Kidney (tissue), 14 donors: ENCODE results near the gene SKI. TPM values are rescaled to one million over a fixed set of nuclear protein-coding genes. Genes with fewer than 3 reads are reported as not detected.

Experiments used
- DNase-seq, 5 donors: peaks; one replicate each; pipeline ENCODE4 v3.0.0-alpha.2; 2013 to 2020
- FAIRE-seq: peaks from 2 replicates; lab custom pipeline; 2012; peaks lifted over from hg19 to GRCh38; lab: Jason Lieb, UNC
- H3K27ac ChIP-seq, 2 donors: one replicate each; pipeline ENCODE4 v1.7.0; 2013; ENCODE audit warnings: low read depth in 2 of 2, low read length in 2 of 2, inconsistent platforms in 1 of 2
- H3K27me3 ChIP-seq: one replicate; pipeline ENCODE4 v1.7.1; 2013; ENCODE audit warnings: low read length, inconsistent platforms; ENCODE audit not compliant: control insufficient read depth, insufficient read depth
- H3K36me3 ChIP-seq, 3 donors: one replicate each; pipeline versions ENCODE4 v1.7.0 to v1.7.1; 2013; ENCODE audit warnings: low read length in 3 of 3, control low read depth in 1 of 3, inconsistent platforms in 1 of 3; ENCODE audit not compliant: insufficient read depth in 3 of 3, control insufficient read depth in 2 of 3
- H3K4me1 ChIP-seq, 3 donors: one replicate each; pipeline versions ENCODE4 v1.7.0 to v1.7.1; 2013; ENCODE audit warnings: low read length in 3 of 3, inconsistent platforms in 1 of 3, low read depth in 1 of 3; ENCODE audit not compliant: control insufficient read depth in 2 of 3, insufficient read depth in 2 of 3
- H3K4me3 ChIP-seq, 3 donors: one replicate each; pipeline versions ENCODE4 v1.7.0 to v1.8.1; 2013; ENCODE audit warnings: low read length in 3 of 3, control low read depth in 1 of 3, inconsistent platforms in 1 of 3
- H3K9ac ChIP-seq, 3 donors: one replicate each; pipeline versions ENCODE4 v1.7.0 to v1.7.1; 2013; ENCODE audit warnings: low read length in 3 of 3, control low read depth in 1 of 3, inconsistent platforms in 1 of 3
- H3K9me3 ChIP-seq, 3 donors: one replicate each; pipeline versions ENCODE4 v1.7.0 to v1.7.1; 2013; ENCODE audit warnings: low read length in 3 of 3, control low read depth in 1 of 3, inconsistent platforms in 1 of 3; ENCODE audit not compliant: control insufficient read depth in 2 of 3, insufficient read depth in 1 of 3
- CTCF ChIP-seq: IDR thresholded peaks from 3 replicates; pipeline ENCODE4 v1.5.1; 2012; ENCODE audit warnings: mild to moderate bottlenecking, moderate library complexity, borderline replicate concordance; ENCODE audit not compliant: insufficient read depth; ENCODE audit errors: extremely low read depth
- intact Hi-C: fragments of 100-400 bp; cut with DNase I; formaldehyde crosslinking; loops from one replicate; pipeline ENCODE4 v1.11.1; 2022
- polyA plus RNA-seq: library from polyadenylated mRNA; stranded (reverse); fragments of 350-450 nt; fragmentation: Illumina TruSeq; extraction: RNeasy Lipid Tissue Mini Kit (QIAGEN cat#74804); gene quantifications from one replicate; pipeline ENCODE4 v1.2.3, GENCODE V29; 2014; ENCODE audit warnings: low read depth, low replicate concordance; ENCODE audit not compliant: insufficient read depth
- total RNA-seq: library from RNA; stranded (reverse); fragmentation: NEBNext Ultra II Directional; extraction: Animal tissue kit (Norgen Biotek cat#: 25700); gene quantifications from one replicate; pipeline ENCODE4 v1.2.1, GENCODE V29; 2021
- donor health status: control.
- donor health status: control.
- donor health status: control.
- donor health status: control.
- donor health status: control.
- donor health status: DM: yes; HTN: yes; CAD: no.
- donor health status: Normal renal cell carcinoma (clear cell type).

SKI gene
- total and polyA plus RNA-seq, 2 donors from 2014 or later = 9.2 to 78.6 TPM

GRCh38 chr1:2231532-2232254 lies 3.6 kb downstream of the SKI start:
- DNase-seq (peak; percentile 76 to 94 (median 88)), FAIRE-seq (no peak)
- Histone ChIP-seq H3K9me3 (no peaks in the 10 kb centered on the region), H3K9ac (peak overlapping the region in 2 of 3 donors; percentile 69 to 74), H3K4me1 (peaks cover 0 to 60% (median 30%) of the 10 kb centered on the region in 3 donors), H3K4me3 (peak overlapping the region; percentile 28 to 83 (median 75)), H3K36me3 (no peaks in the 10 kb centered on the region), H3K27ac (peak overlapping the region; percentile 32 to 94), H3K27me3 (no peaks in the 10 kb centered on the region)
- TF ChIP-seq CTCF = no peak
- intact Hi-C loops = no loop called here

- peak overlapping the region in 2 of 3 donors; percentile 37 to 74 for H3K9ac ChIP-seq
- peak overlapping the region in 2 of 3 donors; percentile 53 to 83 for H3K4me3 ChIP-seq
- no peaks in the 10 kb centered on the region for H3K36me3 ChIP-seq
- H3K9me3 ChIP-seq = no peaks in the 10 kb centered on the region
- no peak for TF ChIP-seq CTCF
- peak overlapping the region; percentile 32 to 94 for H3K27ac ChIP-seq
- intact Hi-C loops = no loop called here
- FAIRE-seq = no peak
- H3K4me1 ChIP-seq = peaks cover 0 to 64% (median 32%) of the 10 kb centered on the region in 3 donors
- no peaks in the 10 kb centered on the region for H3K27me3 ChIP-seq
- DNase-seq = peak in 1 of 5 donors; percentile 83
Observed at GRCh38 chr1:2232255-2232915, 4.3 kb downstream of the SKI start.

GRCh38 chr1:2232916-2233438 lies 4.9 kb downstream of the SKI start:
- Histone ChIP-seq H3K27me3 (no peaks in the 10 kb centered on the region), H3K27ac (peak overlapping the region in 1 of 2 donors; percentile 94), H3K4me3 (peak overlapping the region in 2 of 3 donors; percentile 53 to 83), H3K9me3 (no peaks in the 10 kb centered on the region), H3K9ac (peak overlapping the region in 2 of 3 donors; percentile 40 to 74), H3K4me1 (peaks cover 0 to 70% (median 38%) of the 10 kb centered on the region in 3 donors), H3K36me3 (no peaks in the 10 kb centered on the region)
- intact Hi-C loops = no loop called here
- FAIRE-seq (no peak), DNase-seq (peak in 1 of 5 donors; percentile 82)
- TF ChIP-seq CTCF = no peak
